Activated naive CD8-positive, alpha-beta T cell treated with anti-CD3 and anti-CD28 coated beads, Interleukin-2, amount 10 ng/mL, durations not matched to agents 7 days and 5 days (primary cell): Measurements from ENCODE around the gene KREMEN1. TPM values are rescaled to one million over a fixed set of nuclear protein-coding genes. Genes with fewer than 3 reads are reported as not detected.
"Not testable (repeated sequence)": the region's sequence is repeated elsewhere in the genome, so short reads cannot be mapped to it uniquely, and the experiment has no call there.

Source experiments
- ATAC-seq: fragments of 150-1000 bp; cut with Tn5 transposase; one replicate; pipeline ENCODE4 v1.10.0; 2021; ENCODE audit warnings: low read depth, moderate library complexity
- POLR2A ChIA-PET: fragments of 350-600 bp; sonication (Branson Sonifier 250); formaldehyde crosslinking; loops from one replicate; lab custom pipeline; 2021; ENCODE audit warnings: antibody characterized with exemption; lab: Charles Lee
- DNase-seq: peaks from one replicate; pipeline ENCODE4 v3.0.0; 2021
- H3K27ac Mint-ChIP-seq: one replicate; pipeline ENCODE4 v1.8.0; 2022; ENCODE audit warnings: mild to moderate bottlenecking, mixed read lengths
- H3K27me3 Mint-ChIP-seq: one replicate; pipeline ENCODE4 v1.8.0; 2022; ENCODE audit warnings: mild to moderate bottlenecking, moderate library complexity, mixed read lengths
- H3K36me3 Mint-ChIP-seq: one replicate; pipeline ENCODE4 v1.8.0; 2021; ENCODE audit warnings: mild to moderate bottlenecking, mixed read lengths
- H3K4me1 Mint-ChIP-seq: one replicate; pipeline ENCODE4 v1.8.0; 2021; ENCODE audit warnings: mixed read lengths
- H3K4me3 Mint-ChIP-seq: one replicate; pipeline ENCODE4 v1.8.0; 2022; ENCODE audit warnings: mild to moderate bottlenecking, moderate library complexity, mixed read lengths
- H3K9me3 Mint-ChIP-seq: one replicate; pipeline ENCODE4 v1.8.0; 2021; ENCODE audit warnings: mixed read lengths
- total RNA-seq, 2 experiments: library from RNA; stranded (reverse); gene quantifications; one replicate each; pipeline ENCODE4 v1.2.3, GENCODE V29; 2021

Gene KREMEN1
- total RNA-seq, 2 experiments from 2014 or later: 0.19 to 0.26 TPM

DNA sequence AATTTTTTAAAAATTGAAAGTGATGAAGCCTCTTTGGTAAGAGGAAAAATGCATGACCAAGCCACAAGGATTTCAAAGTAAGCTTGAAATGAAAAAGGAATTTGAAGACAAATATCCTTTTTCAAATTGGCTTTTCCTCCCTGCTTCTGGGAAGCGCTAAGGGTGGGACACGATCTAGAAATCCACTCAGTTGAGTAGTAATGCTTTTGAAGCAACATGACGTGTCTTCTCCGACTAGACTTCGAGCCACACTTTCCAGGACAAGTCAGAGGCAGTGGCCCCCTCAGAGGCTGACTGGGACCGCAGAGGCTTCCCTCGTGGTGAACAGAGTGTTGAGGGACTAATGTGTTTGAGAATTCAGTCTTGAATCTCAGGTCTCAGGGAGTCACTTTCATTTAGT lies 39.8 kb downstream of the KREMEN1 start:
- POLR2A ChIA-PET: no interaction called here
- Mint-ChIP-seq H3K27me3 (peaks cover 27% of the 10 kb centered on the region), H3K9me3 (no peaks in the 10 kb centered on the region), H3K4me3 (no peak overlapping the region), H3K36me3 (no peaks in the 10 kb centered on the region), H3K27ac (no peak overlapping the region), H3K4me1 (peaks cover 13% of the 10 kb centered on the region)
- ATAC-seq: no peak
- DNase-seq: no peak

GRCh38 chr22:29113319-29113718 lies 40.5 kb downstream of the KREMEN1 start:
- DNase-seq (no peak), ATAC-seq (no peak)
- H3K27ac Mint-ChIP-seq: no peak overlapping the region
- H3K9me3 Mint-ChIP-seq: peaks cover 6% of the 10 kb centered on the region
- POLR2A ChIA-PET: no interaction called here
- H3K4me3 Mint-ChIP-seq: no peak overlapping the region
- H3K4me1 Mint-ChIP-seq: peaks cover 17% of the 10 kb centered on the region
- peaks cover 6% of the 10 kb centered on the region for H3K36me3 Mint-ChIP-seq
- H3K27me3 Mint-ChIP-seq: peaks cover 27% of the 10 kb centered on the region

GRCh38 chr22:29114392-29114791 lies 41.6 kb downstream of the KREMEN1 start:
- no peak for ATAC-seq
- Mint-ChIP-seq H3K4me3 (no peak overlapping the region), H3K36me3 (peaks cover 7% of the 10 kb centered on the region), H3K27me3 (peaks cover 22% of the 10 kb centered on the region), H3K27ac (no peak overlapping the region), H3K4me1 (peaks cover 17% of the 10 kb centered on the region), H3K9me3 (peaks cover 7% of the 10 kb centered on the region)
- POLR2A ChIA-PET: interaction anchor here (1.3 kb wide), 1 partner anchor 88 kb away, joined by 4 read pairs; no protein-coding TSS in a partner anchor
- DNase-seq: no peak

- Mint-ChIP-seq H3K4me1 (peaks cover 19% of the 10 kb centered on the region), H3K36me3 (peaks cover 10% of the 10 kb centered on the region), H3K4me3 (no peak overlapping the region), H3K9me3 (peaks cover 10% of the 10 kb centered on the region), H3K27me3 (peaks cover 20% of the 10 kb centered on the region), H3K27ac (no peak overlapping the region)
- ATAC-seq (no peak), DNase-seq (no peak)
- POLR2A ChIA-PET: interaction anchor here (1.3 kb wide), 2 partner anchors 43 to 87 kb away, joined by 4 read pairs; partner anchors contain the start of gene KREMEN1
Observed at GRCh38 chr22:29115682-29116288, 43.0 kb downstream of the KREMEN1 start.

GRCh38 chr22:29116397-29117123 lies 43.7 kb downstream of the KREMEN1 start:
- Mint-ChIP-seq H3K9me3 (peaks cover 10% of the 10 kb centered on the region), H3K4me3 (peak overlapping the region; percentile 1), H3K4me1 (peaks cover 23% of the 10 kb centered on the region), H3K27me3 (peaks cover 16% of the 10 kb centered on the region), H3K27ac (peak overlapping the region; percentile 15), H3K36me3 (peaks cover 10% of the 10 kb centered on the region)
- no peak for DNase-seq
- POLR2A ChIA-PET: interaction anchor here (1.3 kb wide), 1 partner anchor 44 kb away, joined by 4 read pairs; the partner anchor contains the start of gene KREMEN1
- ATAC-seq: peak; percentile 76

- no peak for DNase-seq
- peaks cover 29% of the 10 kb centered on the region for H3K4me1 Mint-ChIP-seq
- H3K9me3 Mint-ChIP-seq: peaks cover 10% of the 10 kb centered on the region
- peaks cover 16% of the 10 kb centered on the region for H3K27me3 Mint-ChIP-seq
- no peak overlapping the region for H3K4me3 Mint-ChIP-seq
- no peak for ATAC-seq
- peaks cover 10% of the 10 kb centered on the region for H3K36me3 Mint-ChIP-seq
- POLR2A ChIA-PET: no interaction called here
- H3K27ac Mint-ChIP-seq: no peak overlapping the region
Observed at GRCh38 chr22:29117799-29118477, 45.1 kb downstream of the KREMEN1 start.

DNA sequence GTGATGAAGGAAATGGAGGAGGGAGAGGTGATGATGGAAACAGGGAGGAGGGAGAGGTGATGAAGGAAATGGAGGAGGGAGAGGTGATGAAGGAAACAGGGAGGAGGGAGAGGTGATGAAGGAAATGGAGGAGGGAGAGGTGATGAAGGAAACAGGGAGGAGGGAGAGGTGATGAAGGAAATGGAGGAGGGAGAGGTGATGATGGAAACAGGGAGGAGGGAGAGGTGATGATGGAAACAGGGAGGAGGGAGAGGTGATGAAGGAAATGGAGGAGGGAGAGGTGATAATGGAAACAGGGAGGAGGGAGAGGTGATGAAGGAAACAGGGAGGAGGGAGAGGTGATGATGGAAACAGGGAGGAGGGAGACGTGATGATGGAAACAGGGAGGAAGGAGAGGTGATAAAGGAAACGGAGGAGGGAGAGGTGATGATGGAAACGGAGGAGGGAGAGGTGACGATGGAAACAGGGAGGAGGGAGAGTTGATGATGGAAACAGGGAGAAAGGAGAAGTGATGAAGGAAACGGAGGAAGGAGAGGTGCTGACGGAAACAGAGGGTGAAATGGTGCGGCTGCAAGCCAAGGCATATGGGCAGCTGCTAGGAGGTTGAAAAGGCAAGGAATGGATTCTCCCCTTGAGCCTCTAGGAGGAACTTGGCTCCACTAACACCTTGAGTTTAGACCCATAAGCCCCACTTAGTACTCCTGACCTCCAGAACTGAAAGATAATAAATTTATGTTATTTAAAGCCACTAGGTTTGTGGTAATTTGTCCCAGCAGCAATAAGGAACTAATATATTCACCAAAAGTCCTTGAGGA lies 47.5 kb downstream of the KREMEN1 start:
- H3K4me3 Mint-ChIP-seq, ATAC-seq, H3K27ac Mint-ChIP-seq, POLR2A ChIA-PET, DNase-seq, H3K36me3 Mint-ChIP-seq: not testable (repeated sequence)
- peaks cover 10% of the 10 kb centered on the region for H3K9me3 Mint-ChIP-seq
- peaks cover 32% of the 10 kb centered on the region for H3K4me1 Mint-ChIP-seq
- H3K27me3 Mint-ChIP-seq: peaks cover 11% of the 10 kb centered on the region

DNA sequence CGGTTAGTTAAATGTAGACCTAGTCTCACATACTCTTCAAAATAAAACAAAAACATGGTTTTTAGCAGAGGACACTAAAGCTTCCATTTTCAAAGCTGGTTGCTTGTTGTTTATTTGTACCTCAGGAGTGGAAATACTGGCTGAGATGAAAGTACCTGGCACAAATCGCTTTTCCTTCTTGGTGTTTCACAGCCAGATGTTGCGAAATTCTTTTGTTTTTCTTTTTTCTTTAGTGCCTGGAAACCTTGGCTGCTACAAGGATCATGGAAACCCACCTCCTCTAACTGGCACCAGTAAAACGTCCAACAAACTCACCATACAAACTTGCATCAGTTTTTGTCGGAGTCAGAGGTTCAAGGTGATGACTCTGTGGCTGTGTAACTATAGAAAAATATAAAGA lies 48.3 kb downstream of the KREMEN1 start:
- Mint-ChIP-seq H3K27ac (no peak overlapping the region), H3K9me3 (peaks cover 10% of the 10 kb centered on the region), H3K4me1 (peaks cover 30% of the 10 kb centered on the region), H3K36me3 (peaks cover 10% of the 10 kb centered on the region), H3K4me3 (no peak overlapping the region), H3K27me3 (peaks cover 11% of the 10 kb centered on the region)
- no peak for ATAC-seq
- POLR2A ChIA-PET: interaction anchor here (0.7 kb wide), 1 partner anchor 241 kb away, joined by 3 read pairs; no protein-coding TSS in a partner anchor
- DNase-seq: no peak

DNA sequence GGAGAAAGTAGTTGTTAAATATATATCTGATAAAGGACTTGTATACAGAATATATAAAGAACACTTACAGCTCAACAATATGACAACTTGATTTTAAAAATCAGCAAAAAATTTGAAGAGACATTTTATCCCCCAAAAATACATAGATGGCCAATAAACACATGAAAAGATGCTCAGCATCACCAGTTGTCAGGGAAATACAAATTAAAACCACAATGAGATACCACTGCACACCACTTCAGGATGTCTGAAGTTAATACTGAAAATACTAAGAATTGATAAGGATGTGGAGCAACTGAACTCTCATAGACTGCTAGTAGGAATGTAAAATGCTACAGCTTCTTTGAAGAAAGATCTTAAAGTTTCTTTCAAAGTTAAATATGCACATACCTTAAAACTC lies 49.2 kb downstream of the KREMEN1 start:
- ATAC-seq (peak; percentile 87), DNase-seq (no peak)
- Mint-ChIP-seq H3K27me3 (peaks cover 11% of the 10 kb centered on the region), H3K4me1 (peaks cover 28% of the 10 kb centered on the region), H3K27ac (peak overlapping the region; percentile 63), H3K36me3 (peaks cover 10% of the 10 kb centered on the region), H3K9me3 (peaks cover 10% of the 10 kb centered on the region), H3K4me3 (peak overlapping the region; percentile 60)
- POLR2A ChIA-PET: interaction anchor here (0.7 kb wide), 1 partner anchor 374 kb away, joined by 3 read pairs; no protein-coding TSS in a partner anchor

DNA sequence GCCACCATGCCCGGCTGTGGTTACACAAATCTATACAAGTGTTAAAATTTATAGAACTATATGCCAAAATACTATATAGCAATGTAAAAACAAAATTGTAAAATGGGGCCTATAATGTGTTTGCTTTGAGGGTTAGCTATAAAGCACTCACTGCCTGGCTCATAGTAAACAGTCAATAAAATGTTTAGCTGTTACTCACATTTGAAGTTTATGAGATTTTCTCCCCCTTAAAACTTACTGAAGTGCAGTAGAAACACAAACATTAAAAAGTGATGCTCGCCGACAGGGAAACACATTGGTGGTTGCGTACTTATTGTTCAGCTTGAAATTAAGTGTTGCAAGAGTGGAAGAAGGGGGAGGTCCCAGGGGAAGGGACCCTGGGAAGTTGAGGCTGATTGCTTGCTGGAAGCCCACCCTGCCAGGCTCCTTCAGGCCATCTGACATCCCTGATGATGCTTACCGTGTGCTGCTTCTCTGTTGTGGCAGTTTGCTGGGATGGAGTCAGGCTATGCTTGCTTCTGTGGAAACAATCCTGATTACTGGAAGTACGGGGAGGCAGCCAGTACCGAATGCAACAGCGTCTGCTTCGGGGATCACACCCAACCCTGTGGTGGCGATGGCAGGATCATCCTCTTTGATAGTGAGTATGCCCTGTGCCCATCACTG lies 52.1 kb downstream of the KREMEN1 start:
- no peak for DNase-seq
- H3K4me1 Mint-ChIP-seq: peaks cover 24% of the 10 kb centered on the region
- H3K27me3 Mint-ChIP-seq: peaks cover 8% of the 10 kb centered on the region
- H3K9me3 Mint-ChIP-seq: no peaks in the 10 kb centered on the region
- no peak for ATAC-seq
- H3K27ac Mint-ChIP-seq: no peak overlapping the region
- no peak overlapping the region for H3K4me3 Mint-ChIP-seq
- POLR2A ChIA-PET: interaction anchor here (0.6 kb wide), 1 partner anchor 179 kb away, joined by 3 read pairs; no protein-coding TSS in a partner anchor
- no peaks in the 10 kb centered on the region for H3K36me3 Mint-ChIP-seq

DNA sequence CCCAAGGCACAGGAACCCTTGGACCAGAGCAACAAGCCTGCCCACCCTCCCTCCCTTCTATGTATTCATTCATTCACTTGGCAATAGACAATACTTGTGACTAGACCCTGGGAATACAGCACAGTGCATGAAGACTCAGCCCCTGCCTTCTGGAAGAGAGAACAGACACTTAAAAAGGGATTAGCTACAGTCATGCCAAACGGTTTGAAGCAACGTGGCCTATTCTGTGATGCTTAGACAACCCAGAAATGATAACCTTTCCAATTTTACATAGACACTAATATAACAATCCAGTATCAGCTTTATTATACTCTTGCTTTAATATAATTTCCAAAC lies 52.6 kb downstream of the KREMEN1 start:
- peaks cover 7% of the 10 kb centered on the region for H3K27me3 Mint-ChIP-seq
- no peaks in the 10 kb centered on the region for H3K9me3 Mint-ChIP-seq
- H3K4me3 Mint-ChIP-seq: no peak overlapping the region
- H3K36me3 Mint-ChIP-seq: no peaks in the 10 kb centered on the region
- no peak overlapping the region for H3K27ac Mint-ChIP-seq
- H3K4me1 Mint-ChIP-seq: peaks cover 24% of the 10 kb centered on the region
- DNase-seq: no peak
- POLR2A ChIA-PET: interaction anchor here (0.6 kb wide), 1 partner anchor 178 kb away, joined by 3 read pairs; no protein-coding TSS in a partner anchor
- no peak for ATAC-seq

DNA sequence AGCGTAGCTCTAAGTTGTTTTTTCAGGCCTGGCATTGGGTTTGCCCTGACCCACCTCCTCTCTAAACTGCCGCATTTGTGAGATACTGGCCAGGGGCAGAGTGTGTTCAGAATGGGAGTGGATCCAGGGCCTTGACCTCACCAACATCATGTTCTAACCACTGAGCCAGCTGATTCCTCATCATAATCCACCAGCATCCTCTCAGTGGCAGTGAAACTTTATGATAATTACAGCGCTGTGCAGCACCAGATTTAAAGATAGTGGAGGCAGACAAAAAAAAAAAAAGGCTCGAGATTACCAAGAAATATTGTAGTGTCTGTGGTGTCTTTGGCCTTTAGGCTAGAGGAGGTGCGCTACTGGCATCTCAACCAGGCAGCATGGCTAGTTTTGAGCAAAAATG lies 53.0 kb downstream of the KREMEN1 start:
- H3K4me3 Mint-ChIP-seq: no peak overlapping the region
- no peak overlapping the region for H3K27ac Mint-ChIP-seq

More for the DNA sequence above, 53.0 kb downstream of the KREMEN1 start:
- H3K9me3 Mint-ChIP-seq: no peaks in the 10 kb centered on the region
- peaks cover 6% of the 10 kb centered on the region for H3K27me3 Mint-ChIP-seq
- peaks cover 24% of the 10 kb centered on the region for H3K4me1 Mint-ChIP-seq
- DNase-seq (no peak), ATAC-seq (no peak)
- H3K36me3 Mint-ChIP-seq: no peaks in the 10 kb centered on the region
- POLR2A ChIA-PET: interaction anchor here (0.6 kb wide), 1 partner anchor 178 kb away, joined by 3 read pairs; no protein-coding TSS in a partner anchor
